Subcutaneous adipose tissue (tissue), 4 donors: ENCODE results near the gene SERINC3. TPM values are rescaled to one million over a fixed set of nuclear protein-coding genes. Genes with fewer than 3 reads are reported as not detected.

Experiments used
- CTCF ChIP-seq: fragments of 450-650 bp; IDR thresholded peaks from one replicate; pipeline ENCODE4 v1.5.1; 2016; ENCODE audit warnings: low read depth, mild to moderate bottlenecking, control low read depth, antibody characterized with exemption, moderate library complexity
- total RNA-seq, 4 donors: library from RNA; depleted of rRNA; stranded (reverse); fragments of >200 nt; gene quantifications; one replicate each; pipeline ENCODE4 v1.1.0, GENCODE V29; 2016

Gene SERINC3
- total RNA-seq, 4 donors from 2014 or later, result 137 to 178 (median 148) TPM

GRCh38 chr20:44494266-44494665, 27.6 kb downstream of the SERINC3 start:
- TF ChIP-seq CTCF, result no peak

- TF ChIP-seq CTCF, result no peak
These were observed 30.1 kb downstream of the SERINC3 start for GRCh38 chr20:44491635-44492395.

- no peak for TF ChIP-seq CTCF
These were observed 31.9 kb downstream of the SERINC3 start for GRCh38 chr20:44489931-44490330.

- no peak for TF ChIP-seq CTCF
These were observed 32.6 kb downstream of the SERINC3 start for GRCh38 chr20:44489223-44489622.

GRCh38 chr20:44488551-44488950, 33.3 kb downstream of the SERINC3 start:
- TF ChIP-seq CTCF, result no peak

- TF ChIP-seq CTCF, result no peak
These were observed 36.1 kb downstream of the SERINC3 start for GRCh38 chr20:44485830-44486198.

GRCh38 chr20:44485078-44485829, 36.6 kb downstream of the SERINC3 start:
- no peak for TF ChIP-seq CTCF
